HG02884 (cell line): ENCODE data around the gene BTBD8.
A peak's percentile ranks its signal among the peaks of the same experiment; 100 is the strongest.
"Not testable (repeated sequence)": the region's sequence is repeated elsewhere in the genome, so short reads cannot be mapped to it uniquely, and the experiment has no call there.

Experiments used
- ATAC-seq: cut with Tn5 transposase; IDR thresholded peaks from one replicate; pipeline ENCODE4 v1.9.1; 2021; ENCODE audit warnings: mild to moderate bottlenecking, moderate library complexity; ENCODE audit not compliant: unreplicated experiment

BTBD8 gene

DNA sequence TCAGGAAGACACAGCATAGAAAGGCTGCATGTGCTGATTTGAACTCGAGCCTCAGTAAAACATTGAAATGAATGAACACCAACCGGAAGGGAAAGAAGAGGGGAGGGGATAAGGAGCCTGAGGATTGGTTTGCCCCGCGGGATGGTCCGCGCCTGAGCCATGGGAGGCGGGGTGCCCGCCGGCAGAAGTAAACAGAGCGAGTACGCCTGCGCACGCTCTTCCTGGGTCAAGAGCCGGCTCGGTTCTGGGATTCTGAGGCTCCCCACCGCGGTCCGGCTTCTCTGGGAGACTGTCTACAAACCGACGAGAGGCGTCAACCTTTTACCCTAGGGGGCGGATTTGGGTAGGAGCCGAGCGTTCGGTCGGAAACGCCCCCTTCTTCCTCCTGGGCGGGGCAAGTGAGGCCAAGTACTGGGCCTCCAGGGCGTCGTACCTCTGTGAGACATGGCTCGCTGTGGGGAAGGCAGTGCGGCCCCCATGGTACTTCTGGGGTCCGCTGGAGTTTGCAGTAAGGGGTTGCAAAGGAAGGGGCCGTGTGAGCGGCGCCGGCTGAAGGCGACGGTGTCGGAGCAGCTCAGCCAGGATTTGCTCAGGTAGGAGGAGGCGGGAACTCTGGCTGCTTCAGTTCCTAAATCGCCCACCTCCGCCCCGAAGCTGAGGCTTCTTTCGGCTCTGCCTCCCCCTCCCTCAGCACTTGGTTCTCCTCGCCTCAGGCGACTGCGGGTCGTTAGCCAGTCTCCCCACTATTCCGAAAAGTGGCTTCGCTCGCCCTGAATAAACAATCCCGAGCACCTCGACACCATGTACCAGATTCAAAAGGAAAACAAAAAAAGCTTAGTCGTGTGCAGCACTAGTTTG, at the start of gene BTBD8:
TSS of gene BTBD8 (plus strand) at position 218 of the 858 bp plus-strand sequence. CDS start at position 445, 227 bp downstream.
- peak; percentile 95 for ATAC-seq

DNA sequence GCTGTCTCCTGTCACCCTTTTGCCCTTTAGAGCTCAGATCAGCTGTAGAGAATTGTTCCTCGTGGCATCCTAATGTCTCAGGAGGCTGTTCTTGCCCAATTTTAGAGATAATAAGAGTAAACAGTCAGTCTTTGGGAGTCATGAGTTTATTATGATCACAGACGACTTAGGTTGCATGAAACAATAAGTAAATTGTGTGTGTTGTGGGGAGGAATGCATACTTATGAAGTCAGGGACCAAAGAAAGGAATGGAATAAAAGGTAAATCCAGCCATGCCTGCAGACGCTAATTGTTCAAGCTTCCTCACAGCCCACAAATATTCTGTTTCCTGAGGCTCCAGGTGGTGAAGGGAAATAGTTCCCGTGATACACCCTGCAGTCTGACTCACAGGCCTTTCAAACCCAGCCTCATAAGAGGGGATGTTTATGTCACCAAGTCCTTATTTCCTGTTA, 49.5 kb upstream of the BTBD8 start:
- ATAC-seq, result no peak

DNA sequence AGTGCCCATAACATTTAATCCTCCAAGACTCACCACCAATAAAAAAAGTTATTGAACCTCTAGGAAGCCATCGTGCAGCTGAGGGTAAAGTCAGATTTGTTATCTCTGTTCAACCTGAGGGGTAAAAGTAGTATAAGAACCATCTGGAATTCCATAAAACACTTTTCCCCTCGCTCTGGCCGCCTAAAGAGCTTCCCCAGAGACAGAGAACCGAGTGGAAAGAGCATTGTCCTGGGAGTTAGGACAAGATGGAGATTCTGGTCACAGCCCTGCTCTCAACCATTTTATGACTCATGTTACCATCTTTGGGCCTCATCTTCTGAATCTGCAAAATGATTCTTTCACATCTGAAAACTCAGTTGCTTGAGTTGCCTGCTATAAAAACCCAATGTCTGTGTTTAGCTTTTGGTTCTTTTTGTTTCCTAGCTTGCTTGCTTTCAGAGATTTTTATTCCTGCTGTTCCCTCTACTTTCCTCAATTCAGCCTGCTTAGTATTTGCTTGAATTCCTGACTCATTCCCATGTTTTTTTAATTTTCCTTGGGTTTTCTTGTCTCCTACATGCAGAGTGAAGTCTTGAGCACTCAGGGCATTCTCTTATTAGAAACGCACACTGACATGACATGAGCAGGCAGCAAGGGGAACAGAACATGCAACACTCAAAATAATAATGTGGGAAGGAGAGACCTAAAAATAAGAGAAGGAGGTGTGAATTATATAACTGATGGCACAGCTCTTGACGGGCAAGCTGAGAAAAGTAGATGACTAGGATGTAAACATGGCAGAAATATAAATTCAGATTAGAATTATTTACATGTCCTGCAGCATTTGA, 48.6 kb upstream of the BTBD8 start:
- ATAC-seq, result no peak

DNA sequence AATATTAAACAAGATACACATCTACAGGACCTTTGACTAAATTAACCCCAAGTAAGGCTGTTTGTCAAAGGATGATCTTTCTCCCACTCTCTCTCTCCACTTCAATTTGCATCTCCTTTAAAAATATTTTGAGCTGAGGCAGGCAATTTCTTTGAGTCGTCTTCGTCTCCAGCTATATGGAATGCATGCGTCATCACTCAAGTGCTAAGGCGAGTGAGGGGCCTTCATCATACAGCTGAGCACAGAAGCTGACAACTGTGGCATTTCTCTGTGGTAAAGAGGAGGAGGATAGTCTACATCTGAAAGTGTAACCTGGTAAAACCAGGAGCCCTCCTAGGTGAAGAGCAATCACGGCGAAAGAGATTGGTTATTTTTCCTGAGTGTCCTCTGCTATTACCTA, 42.7 kb upstream of the BTBD8 start:
- ATAC-seq, result no peak

DNA sequence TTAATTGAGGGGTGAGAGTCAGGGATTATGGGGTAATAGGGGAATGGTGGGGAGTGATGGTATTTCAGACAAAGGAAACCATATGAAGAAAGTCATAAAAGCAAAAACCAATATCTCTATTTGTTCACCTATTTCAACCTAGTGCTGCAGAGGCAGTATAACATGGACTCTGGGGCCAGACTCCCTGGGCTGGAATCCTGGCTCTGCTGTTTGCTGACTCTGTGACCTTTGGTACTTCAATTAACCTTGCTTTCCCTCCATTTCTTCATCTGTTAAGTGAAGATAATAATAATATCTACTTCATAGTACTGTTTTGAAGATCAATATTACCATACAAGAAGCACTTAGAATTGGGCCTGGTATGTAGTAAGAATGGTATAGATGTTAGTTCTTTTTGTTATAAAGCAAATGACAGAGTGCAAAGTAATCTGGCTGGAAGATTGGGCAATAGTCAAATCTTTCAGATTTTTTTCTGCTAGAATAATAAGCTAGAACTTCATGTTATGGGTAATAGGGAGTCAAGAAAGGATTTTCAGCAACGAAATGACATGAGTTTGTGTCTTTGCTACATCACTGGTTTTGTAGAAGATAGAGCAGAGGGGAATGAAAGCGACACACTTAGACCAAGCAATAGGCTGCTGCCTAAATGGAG, 41.3 kb upstream of the BTBD8 start:
- no peak for ATAC-seq

DNA sequence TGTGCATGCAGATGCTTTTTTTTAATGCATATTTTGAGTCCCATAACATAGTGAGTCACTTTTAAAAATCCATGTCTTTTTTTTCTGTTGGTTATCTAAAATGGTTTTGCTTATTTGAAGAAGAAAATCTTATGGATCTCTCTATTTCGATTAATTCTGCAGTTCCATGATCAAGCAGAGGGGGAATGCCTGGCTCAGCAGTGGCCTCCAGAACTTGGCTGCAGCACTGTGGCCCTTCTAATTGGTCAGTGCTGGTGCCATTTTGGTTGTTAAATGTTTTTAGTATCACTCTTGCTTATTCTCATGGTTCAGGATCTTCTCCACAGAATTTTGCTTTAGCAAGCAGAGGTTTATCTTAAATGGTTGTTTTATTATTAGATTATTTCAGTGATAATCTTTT, 39.2 kb upstream of the BTBD8 start:
- ATAC-seq, result no peak

DNA sequence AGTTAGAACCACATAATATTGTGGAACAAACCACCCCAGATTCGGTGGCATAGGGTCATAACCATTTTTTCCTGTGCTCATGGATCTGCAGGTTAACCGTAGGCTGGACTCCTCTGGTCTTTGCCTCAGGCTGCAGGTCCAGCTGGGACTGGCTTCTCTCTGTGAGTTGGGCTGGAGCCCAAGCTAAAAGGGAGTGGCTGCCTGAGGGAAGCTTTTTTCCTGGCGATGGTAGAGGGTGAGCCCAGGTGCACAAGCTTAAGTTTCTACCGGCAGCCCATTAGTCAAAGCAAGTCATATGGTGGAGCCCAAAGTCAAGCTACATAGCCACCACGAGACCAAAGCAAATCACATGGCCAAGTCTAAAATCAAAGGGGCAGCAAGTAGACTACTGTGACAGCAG, 36.5 kb upstream of the BTBD8 start:
- no peak for ATAC-seq

DNA sequence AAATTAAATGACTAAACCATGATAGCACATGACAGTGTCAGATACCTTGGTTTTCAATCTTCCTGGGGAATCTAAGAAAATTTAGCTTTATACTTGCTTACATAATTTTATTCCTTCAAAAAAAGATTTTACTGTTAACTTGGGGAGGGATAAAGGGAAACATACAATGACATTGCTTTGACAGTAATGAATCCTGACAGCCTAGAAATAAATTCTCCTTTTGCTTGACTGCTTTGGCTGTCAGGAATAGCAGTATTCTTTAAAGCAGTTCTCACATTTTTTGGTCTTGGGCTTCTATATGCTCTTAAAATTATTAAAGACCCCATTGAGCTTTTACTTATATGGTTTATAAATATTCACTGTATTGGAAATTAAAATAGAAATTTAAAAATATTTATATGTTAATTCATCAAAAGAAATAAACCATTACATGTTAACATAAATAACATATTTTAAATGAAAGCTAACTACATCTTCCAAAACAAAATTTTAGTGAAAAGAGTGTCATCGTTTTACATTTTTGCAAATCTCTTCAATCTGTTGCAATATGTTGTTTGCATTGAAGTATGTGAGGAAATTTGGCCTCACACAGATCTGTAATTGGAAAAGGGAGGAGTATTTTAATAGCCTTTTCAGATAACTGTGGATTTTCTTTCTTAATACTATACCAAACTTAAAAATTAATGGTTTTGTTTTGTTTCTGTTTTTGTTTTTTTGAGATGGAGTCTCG, 34.2 kb upstream of the BTBD8 start:
- no peak for ATAC-seq

DNA sequence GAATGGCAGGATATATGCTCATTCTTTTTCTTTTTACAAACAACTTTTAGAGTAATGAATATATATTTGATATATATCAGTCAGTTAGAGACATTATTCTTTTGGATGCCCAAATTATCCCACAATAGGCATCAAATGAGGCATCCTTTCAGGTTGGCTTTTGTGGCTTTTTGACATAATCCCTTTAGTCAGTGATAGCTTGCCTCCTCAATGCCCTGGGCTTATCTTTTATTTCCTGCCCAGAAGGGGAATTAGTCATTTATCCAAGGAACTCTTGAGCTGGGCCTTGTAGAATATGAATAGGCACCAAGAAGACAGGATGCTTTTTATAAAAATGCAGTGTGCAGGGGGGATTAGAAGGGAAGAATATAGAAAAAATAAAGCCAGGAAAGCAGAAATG, 28.2 kb upstream of the BTBD8 start:
- ATAC-seq, result no peak

DNA sequence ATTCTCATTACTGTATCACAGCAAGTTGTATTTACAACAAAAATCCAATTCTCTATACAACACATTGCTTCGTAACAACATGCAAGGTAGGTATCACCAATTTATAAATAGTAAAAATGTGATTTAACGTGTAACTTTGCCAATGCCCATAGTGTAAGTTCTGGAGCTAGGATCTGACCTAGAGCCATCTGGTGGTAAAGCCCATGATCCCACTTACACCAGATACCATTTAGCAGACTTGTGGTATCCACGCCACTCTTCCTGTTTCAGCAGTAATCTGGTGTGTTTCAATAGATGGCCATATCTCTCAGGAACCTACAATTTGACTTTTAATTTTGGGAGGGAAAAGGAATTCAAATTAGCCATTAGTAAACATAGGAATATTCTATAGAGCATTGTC, 15.1 kb upstream of the BTBD8 start:
- no peak for ATAC-seq

DNA sequence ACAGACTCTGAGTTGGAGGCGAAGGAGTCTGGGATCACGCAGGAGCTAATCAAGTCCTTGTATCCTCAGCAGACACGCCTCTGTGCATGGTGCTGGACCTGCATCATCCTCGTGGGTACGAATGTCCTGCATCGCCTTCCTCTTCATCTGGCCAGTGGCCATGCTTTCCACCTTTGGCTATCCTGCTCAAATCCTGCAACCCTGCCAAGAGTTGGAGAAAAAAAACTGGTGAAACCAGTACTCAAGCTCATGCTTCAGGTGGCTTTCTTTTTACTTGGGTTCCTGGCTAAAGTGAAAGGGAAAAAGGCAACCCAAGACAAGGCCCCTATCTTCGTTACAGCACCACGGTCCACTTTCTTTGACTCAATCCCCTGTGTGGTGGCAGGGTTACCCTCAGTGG, 13.8 kb upstream of the BTBD8 start:
- no peak for ATAC-seq

DNA sequence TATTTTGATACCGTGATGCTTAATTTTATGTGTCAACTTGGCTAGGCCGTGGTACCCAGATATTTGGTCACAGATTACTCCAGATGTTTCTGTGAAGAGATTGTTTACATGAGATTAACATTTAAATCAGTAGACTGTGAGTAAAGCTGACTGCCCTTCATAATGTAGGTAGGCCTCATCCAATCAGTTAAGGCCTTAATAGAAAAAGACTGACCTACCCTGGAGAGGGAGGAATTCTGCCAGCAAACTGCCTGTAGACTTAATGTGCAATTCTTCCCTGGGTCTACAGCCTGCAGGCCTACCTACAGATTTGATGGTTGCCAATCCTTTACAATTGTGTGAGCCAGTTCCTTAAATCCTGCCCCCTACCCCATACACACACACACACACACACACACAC, 9.3 kb upstream of the BTBD8 start:
- no peak for ATAC-seq

DNA sequence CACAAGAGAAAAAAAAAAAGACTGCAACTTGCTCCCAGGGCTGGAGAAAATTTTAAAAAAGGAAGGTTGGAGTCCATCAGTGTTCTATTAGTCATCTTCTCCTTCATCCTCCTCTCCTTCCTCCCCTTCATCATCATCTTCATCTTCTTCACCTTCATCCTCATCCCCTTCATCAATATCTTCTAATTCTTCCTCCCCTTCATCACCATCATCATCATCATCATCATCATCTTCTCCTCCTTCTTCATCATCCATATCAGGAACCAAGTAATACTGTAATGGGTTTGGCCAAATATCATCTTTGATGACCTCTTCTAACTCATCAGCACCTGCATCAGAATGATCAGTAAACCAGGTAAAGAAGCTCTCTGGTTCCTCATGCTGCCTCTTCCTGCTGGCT, 5.7 kb upstream of the BTBD8 start:
- not testable (repeated sequence) for ATAC-seq

DNA sequence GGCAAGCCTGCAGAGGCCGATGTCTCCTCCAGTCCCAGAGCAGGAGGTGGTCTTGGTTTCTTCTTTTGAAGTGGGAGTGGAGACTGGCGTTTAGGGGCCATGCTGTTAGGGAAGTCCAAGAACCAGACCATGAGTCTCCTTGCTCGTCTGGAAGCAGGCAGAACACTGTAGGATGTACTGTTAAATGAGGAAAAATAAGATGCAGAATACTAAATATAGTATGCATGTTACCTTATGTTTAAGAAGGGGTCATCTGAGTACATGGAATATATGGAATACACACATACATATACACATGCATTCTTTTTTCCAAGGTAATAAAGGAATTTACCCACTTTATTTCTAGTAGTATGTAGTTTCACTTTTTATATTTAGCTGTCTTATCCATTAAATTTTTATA, 4.8 kb upstream of the BTBD8 start, which contains the start of gene SETSIP:
TSS of gene SETSIP (minus strand) at position 101 of the 400 bp plus-strand sequence. CDS start at position 101, 0 bp downstream.
- no peak for ATAC-seq

DNA sequence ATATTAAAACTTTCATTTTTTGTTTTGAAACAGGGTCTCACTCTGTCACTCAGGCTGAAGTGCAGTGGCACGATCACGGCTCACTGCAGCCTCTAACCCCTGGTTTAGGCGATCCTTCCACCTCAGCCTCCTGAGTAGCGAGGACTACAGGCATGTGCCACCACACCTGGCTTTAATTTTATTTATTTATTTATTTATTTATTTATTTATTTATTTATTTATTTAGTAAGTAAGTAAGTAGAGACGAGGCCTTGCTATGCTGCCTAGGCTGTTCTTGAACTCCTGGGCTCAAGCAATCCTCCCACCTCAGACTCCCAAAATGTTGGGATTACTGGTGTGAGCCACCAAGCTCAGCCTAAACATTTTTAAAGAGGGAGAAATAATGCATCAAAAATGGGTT, 3.8 kb upstream of the BTBD8 start:
- no peak for ATAC-seq

DNA sequence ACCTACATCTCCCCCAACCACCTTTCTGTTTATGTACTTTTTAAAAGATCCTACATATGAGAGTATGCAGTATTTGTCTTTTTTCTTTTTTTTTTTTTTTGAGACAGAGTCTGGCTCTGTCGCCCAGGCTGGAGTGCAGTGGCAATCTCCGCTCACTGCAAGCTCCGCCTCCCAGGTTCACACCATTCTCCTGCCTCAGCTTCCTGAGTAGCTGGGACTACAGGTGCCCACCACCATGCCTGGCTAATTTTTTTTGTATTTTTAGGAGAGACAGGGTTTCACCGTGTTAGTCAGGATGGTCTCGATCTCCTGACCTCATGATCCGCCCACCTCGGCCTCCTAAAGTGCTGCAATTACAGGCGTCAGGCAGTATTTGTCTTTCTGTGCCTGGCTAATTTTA, 2.1 kb upstream of the BTBD8 start:
- not testable (repeated sequence) for ATAC-seq

DNA sequence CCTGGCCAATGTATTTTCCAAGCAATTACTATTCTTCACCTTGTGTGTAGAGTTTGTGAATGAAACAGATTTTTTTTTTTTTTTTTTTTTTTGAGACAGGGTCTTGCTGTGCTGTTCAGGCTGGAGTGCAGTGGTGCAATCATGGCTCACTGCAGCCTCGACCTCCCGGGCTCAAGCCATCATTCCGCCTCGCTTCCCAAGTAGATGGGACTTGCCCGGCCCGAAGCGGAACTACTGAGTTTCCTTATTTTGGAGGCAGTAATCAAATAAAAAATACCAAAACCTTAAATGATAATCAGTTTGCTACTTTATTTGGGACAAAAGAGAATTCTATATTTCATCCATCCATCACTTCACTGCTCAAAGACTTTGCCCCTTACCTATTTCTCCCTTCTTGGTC, 704 bp upstream of the BTBD8 start:
- no peak for ATAC-seq

DNA sequence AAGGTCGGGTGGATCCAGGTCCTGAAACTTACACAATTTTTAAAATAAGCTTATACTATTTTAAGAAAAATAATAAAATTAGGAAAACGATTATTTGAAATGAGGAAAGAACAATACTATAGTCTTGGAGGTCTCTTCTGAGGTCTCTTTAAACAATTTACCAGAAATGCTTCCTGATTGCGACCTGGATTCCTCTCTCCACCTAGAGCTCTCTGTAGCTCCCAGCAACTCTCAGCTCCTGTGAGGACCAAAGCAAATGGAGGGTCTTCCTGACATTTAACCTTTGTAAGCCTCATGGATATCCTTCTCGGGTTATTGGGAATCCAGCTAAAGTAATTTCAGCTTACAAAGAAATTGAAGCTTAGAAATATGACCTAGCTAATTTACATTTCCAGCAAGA, 886 bp downstream of the BTBD8 start:
- no peak for ATAC-seq

DNA sequence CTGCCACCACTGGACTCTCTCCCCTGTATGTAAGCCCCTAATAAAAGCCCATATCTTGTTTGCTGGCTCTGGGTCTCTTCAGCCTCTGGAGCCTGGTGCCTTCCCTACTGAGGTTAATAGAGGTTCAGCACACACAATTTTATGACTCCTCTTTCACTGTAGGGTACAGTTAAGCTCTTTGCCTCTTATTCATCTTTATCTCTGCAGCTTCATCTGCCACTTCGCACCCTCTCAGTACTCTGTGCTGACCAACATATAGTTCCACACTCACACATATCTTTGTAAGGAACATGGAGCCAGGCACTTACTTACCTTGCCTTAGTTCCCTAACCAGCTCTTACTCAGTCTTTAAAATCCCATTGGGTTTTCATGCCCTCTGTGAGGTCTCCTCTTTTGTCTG, 4.5 kb downstream of the BTBD8 start:
- ATAC-seq, result no peak

DNA sequence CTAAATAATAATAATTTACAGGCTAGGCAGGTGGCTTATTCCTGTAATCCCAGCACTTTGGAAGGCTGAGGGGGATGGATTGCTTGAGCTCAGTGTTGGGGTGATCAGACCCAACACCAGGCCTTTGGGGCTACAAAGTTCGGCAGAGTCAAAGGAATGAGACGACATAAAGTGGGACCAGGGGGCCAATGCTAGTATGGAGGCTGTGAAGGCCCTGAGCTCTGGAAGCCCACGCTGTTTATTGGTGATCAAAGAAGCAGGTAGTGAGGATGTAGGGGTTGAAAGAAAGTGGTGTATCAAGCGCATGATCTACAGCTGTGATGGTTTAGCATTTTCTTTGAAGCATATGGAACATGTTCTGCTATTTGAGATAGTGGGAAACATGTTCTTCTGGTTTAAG, 5.6 kb downstream of the BTBD8 start:
- no peak for ATAC-seq

DNA sequence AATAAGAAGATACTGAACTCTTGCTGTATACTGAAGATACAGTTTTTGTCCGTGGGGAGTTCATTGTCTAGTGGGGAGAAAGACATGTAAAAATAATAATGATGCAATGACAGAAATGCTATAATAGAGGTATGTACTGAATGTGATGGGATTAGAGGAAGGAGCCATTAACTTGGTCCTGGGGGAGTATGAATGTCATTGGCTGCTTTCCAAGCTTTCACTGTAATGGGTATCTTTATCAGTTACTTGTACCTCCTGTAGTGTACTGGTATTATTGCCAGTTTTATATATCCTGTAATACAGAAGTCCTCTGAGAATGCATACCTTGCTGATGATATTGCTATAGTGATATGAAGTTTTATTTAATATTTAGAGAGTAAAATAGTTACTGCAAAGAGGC, 7.4 kb downstream of the BTBD8 start:
- ATAC-seq, result no peak
